ENCODE results near the gene AKIRIN2. TPM values are rescaled to one million over a fixed set of nuclear protein-coding genes. Genes with fewer than 3 reads are reported as not detected.

AKIRIN2 gene
- total and polyA plus RNA-seq, 2 of the 13 experiments (the other 11 are each of a cell fraction or from before 2014, with no cell fraction given): 15.6 to 23.4 TPM

DNA sequence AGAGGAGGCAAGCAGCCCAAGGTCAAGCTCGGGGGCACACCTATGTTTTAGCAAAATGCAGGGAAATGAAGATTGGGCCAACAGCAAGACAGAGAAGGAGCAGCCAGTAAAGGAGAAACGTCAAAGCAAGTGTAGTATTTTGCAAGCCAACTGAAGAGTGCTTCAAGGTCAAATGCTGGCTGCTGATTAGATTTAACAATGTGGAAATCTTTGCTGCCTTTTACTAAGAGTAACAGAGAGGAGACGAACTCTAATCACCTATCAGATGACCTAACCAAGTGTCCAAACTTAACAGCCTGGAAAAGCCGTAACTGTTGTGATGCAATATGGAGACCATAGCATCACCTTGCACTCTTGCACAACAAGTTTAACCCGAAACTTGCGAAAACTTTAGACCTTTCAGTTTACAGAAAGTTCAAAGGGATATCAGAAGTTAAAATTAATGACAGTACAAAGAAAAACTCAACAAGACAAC lies 30.4 kb downstream of the AKIRIN2 start (continued):
- TF ChIP-seq RFXANK (CRISPR knock-in tag; IDR thresholded peaks at IDR 0.05) (0 out of 2 replicates have a peak, but pooled peaks have one; percentile 46), ZBTB7A (CRISPR knock-in tag; IDR thresholded peaks at IDR 0.05) (peak; percentile 51; the same call in 1 of the 2 replicates), TSC22D2 (CRISPR knock-in tag; IDR thresholded peaks at IDR 0.05; ENCODE audit: borderline replicate concordance) (no peak), ZNF879 (CRISPR knock-in tag; IDR thresholded peaks at IDR 0.05) (no peak), SNRNP70 (IDR thresholded peaks at IDR 0.05; ENCODE audit: low read depth, low read length) (no peak), FOXM1 (CRISPR knock-in tag; IDR thresholded peaks at IDR 0.05) (no peak), ZNF629 (CRISPR knock-in tag; conservative IDR thresholded peaks at IDR 0.05) (0 out of 2 replicates have a peak, but pooled peaks have one; percentile 52), NR2C2 (CRISPR knock-in tag; IDR thresholded peaks at IDR 0.05; ENCODE audit: borderline replicate concordance) (peak; percentile 92), PLRG1 (conservative IDR thresholded peaks at IDR 0.05) (no peak), HOXA3 (CRISPR knock-in tag; IDR thresholded peaks at IDR 0.05) (peak; percentile 97), FIP1L1 (IDR thresholded peaks at IDR 0.05; ENCODE audit: borderline replicate concordance, insufficient read depth, low read depth, low read length) (no peak), ZNF772 (CRISPR knock-in tag; IDR thresholded peaks at IDR 0.05) (0 out of 2 replicates have a peak, but pooled peaks have one; percentile 45), ZNF780A (CRISPR knock-in tag; IDR thresholded peaks at IDR 0.05) (no peak), SRSF9 (IDR thresholded peaks at IDR 0.05; ENCODE audit: borderline replicate concordance, insufficient read depth, low read depth, low read length, poor library complexity, severe bottlenecking) (no peak), ZNF773 (CRISPR knock-in tag; IDR thresholded peaks at IDR 0.05; ENCODE audit: borderline replicate concordance) (no peak)
- TF ChIP-seq, protein P1, sequence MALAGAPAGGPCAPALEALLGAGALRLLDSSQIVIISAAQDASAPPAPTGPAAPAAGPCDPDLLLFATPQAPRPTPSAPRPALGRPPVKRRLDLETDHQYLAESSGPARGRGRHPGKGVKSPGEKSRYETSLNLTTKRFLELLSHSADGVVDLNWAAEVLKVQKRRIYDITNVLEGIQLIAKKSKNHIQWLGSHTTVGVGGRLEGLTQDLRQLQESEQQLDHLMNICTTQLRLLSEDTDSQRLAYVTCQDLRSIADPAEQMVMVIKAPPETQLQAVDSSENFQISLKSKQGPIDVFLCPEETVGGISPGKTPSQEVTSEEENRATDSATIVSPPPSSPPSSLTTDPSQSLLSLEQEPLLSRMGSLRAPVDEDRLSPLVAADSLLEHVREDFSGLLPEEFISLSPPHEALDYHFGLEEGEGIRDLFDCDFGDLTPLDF (CRISPR knock-in tag; IDR thresholded peaks at IDR 0.05): peak; percentile 47; the same call in 1 of the 2 replicates
- TF ChIP-seq, protein P2, sequence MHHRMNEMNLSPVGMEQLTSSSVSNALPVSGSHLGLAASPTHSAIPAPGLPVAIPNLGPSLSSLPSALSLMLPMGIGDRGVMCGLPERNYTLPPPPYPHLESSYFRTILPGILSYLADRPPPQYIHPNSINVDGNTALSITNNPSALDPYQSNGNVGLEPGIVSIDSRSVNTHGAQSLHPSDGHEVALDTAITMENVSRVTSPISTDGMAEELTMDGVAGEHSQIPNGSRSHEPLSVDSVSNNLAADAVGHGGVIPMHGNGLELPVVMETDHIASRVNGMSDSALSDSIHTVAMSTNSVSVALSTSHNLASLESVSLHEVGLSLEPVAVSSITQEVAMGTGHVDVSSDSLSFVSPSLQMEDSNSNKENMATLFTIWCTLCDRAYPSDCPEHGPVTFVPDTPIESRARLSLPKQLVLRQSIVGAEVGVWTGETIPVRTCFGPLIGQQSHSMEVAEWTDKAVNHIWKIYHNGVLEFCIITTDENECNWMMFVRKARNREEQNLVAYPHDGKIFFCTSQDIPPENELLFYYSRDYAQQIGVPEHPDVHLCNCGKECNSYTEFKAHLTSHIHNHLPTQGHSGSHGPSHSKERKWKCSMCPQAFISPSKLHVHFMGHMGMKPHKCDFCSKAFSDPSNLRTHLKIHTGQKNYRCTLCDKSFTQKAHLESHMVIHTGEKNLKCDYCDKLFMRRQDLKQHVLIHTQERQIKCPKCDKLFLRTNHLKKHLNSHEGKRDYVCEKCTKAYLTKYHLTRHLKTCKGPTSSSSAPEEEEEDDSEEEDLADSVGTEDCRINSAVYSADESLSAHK (CRISPR knock-in tag; IDR thresholded peaks at IDR 0.05; ENCODE audit: borderline replicate concordance): no peak
- TF ChIP-seq, protein P3, sequence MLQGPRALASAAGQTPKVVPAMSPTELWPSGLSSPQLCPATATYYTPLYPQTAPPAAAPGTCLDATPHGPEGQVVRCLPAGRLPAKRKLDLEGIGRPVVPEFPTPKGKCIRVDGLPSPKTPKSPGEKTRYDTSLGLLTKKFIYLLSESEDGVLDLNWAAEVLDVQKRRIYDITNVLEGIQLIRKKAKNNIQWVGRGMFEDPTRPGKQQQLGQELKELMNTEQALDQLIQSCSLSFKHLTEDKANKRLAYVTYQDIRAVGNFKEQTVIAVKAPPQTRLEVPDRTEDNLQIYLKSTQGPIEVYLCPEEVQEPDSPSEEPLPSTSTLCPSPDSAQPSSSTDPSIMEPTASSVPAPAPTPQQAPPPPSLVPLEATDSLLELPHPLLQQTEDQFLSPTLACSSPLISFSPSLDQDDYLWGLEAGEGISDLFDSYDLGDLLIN (CRISPR knock-in tag; IDR thresholded peaks at IDR 0.05; ENCODE audit: borderline replicate concordance): no peak
- TF ChIP-seq, protein P4, sequence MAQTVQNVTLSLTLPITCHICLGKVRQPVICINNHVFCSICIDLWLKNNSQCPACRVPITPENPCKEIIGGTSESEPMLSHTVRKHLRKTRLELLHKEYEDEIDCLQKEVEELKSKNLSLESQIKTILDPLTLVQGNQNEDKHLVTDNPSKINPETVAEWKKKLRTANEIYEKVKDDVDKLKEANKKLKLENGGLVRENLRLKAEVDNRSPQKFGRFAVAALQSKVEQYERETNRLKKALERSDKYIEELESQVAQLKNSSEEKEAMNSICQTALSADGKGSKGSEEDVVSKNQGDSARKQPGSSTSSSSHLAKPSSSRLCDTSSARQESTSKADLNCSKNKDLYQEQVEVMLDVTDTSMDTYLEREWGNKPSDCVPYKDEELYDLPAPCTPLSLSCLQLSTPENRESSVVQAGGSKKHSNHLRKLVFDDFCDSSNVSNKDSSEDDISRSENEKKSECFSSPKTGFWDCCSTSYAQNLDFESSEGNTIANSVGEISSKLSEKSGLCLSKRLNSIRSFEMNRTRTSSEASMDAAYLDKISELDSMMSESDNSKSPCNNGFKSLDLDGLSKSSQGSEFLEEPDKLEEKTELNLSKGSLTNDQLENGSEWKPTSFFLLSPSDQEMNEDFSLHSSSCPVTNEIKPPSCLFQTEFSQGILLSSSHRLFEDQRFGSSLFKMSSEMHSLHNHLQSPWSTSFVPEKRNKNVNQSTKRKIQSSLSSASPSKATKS (CRISPR knock-in tag; IDR thresholded peaks at IDR 0.05): peak; percentile 90; the same call in 1 of the 2 replicates
- TF ChIP-seq, protein P5, sequence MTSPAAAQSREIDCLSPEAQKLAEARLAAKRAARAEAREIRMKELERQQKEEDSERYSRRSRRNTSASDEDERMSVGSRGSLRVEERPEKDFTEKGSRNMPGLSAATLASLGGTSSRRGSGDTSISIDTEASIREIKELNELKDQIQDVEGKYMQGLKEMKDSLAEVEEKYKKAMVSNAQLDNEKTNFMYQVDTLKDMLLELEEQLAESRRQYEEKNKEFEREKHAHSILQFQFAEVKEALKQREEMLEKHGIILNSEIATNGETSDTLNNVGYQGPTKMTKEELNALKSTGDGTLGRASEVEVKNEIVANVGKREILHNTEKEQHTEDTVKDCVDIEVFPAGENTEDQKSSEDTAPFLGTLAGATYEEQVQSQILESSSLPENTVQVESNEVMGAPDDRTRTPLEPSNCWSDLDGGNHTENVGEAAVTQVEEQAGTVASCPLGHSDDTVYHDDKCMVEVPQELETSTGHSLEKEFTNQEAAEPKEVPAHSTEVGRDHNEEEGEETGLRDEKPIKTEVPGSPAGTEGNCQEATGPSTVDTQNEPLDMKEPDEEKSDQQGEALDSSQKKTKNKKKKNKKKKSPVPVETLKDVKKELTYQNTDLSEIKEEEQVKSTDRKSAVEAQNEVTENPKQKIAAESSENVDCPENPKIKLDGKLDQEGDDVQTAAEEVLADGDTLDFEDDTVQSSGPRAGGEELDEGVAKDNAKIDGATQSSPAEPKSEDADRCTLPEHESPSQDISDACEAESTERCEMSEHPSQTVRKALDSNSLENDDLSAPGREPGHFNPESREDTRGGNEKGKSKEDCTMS (CRISPR knock-in tag; conservative IDR thresholded peaks at IDR 0.05): no peak
